Non-pigmented ciliary epithelial cell (primary cell): ENCODE results near the gene XPNPEP1.

ENCODE experiments used
- DNase-seq: peaks from one replicate; pipeline ENCODE4 v3.0.0-alpha.2; 2010; ENCODE audit warnings: low read depth

The XPNPEP1 gene

GRCh38 chr10:109947111-109947920 lies 24.0 kb upstream of the XPNPEP1 start:
- no peak for DNase-seq

GRCh38 chr10:109946680-109947079 lies 23.4 kb upstream of the XPNPEP1 start:
- DNase-seq = no peak

- no peak for DNase-seq
Measured at GRCh38 chr10:109945473-109946177, 22.3 kb upstream of the XPNPEP1 start.

GRCh38 chr10:109944613-109945012 lies 21.3 kb upstream of the XPNPEP1 start:
- DNase-seq = no peak

GRCh38 chr10:109941236-109941862 lies 18.0 kb upstream of the XPNPEP1 start:
- no peak for DNase-seq

GRCh38 chr10:109940553-109940952 lies 17.2 kb upstream of the XPNPEP1 start:
- DNase-seq = no peak

- DNase-seq = no peak
Measured at GRCh38 chr10:109940117-109940516, 16.8 kb upstream of the XPNPEP1 start.

GRCh38 chr10:109939315-109939961 lies 16.1 kb upstream of the XPNPEP1 start:
- no peak for DNase-seq

- DNase-seq = no peak
Measured at GRCh38 chr10:109937460-109938065, 14.3 kb upstream of the XPNPEP1 start.

GRCh38 chr10:109934958-109935793 lies 11.9 kb upstream of the XPNPEP1 start:
- peak; percentile 53 for DNase-seq

GRCh38 chr10:109933984-109934565 lies 10.8 kb upstream of the XPNPEP1 start:
- no peak for DNase-seq

- DNase-seq = no peak
Measured at GRCh38 chr10:109932968-109933367, 9.7 kb upstream of the XPNPEP1 start.

- DNase-seq = no peak
Measured at GRCh38 chr10:109932391-109932790, 9.1 kb upstream of the XPNPEP1 start.

GRCh38 chr10:109931163-109931562 lies 7.9 kb upstream of the XPNPEP1 start:
- DNase-seq = no peak

GRCh38 chr10:109929501-109930219 lies 6.3 kb upstream of the XPNPEP1 start:
- DNase-seq = no peak

GRCh38 chr10:109928475-109928891 lies 5.2 kb upstream of the XPNPEP1 start:
- DNase-seq = no peak

- no peak for DNase-seq
Measured at GRCh38 chr10:109926825-109927224, 3.5 kb upstream of the XPNPEP1 start.

GRCh38 chr10:109926061-109926745 lies 2.9 kb upstream of the XPNPEP1 start:
- no peak for DNase-seq

- no peak for DNase-seq
Measured at GRCh38 chr10:109924967-109925620, 1.8 kb upstream of the XPNPEP1 start.
